HepG2 (cell line): ENCODE data around the gene CLBA1. TPM values are rescaled to one million over a fixed set of nuclear protein-coding genes. Genes with fewer than 3 reads are reported as not detected.

ENCODE experiments used
- ATAC-seq: fragments of 200-7000 bp; cut with Tn5 transposase; 3 replicates; pipeline ENCODE4 v1.9.1; 2020; ENCODE audit warnings: mild to moderate bottlenecking, moderate library complexity
- BruUV-seq: library from RNA; stranded (reverse); fragments of 400-500 nt; replicated peaks from 2 replicates; lab custom pipeline; 2021; lab: Mats Ljungman, UMichigan
- CTCF ChIA-PET: fragments of 300-600 bp; formaldehyde crosslinking; extraction: SDS; loops from one replicate; lab custom pipeline; 2021; ENCODE audit warnings: low total read pairs, inconsistent platforms, low intra/inter-chr PET ratio; lab: Yijun Ruan, JAX
- POLR2A ChIA-PET: fragments of 350-600 bp; sonication (Branson Sonifier 250); formaldehyde crosslinking; loops from one replicate; lab custom pipeline; 2020; ENCODE audit warnings: antibody characterized with exemption, inconsistent platforms; lab: Yijun Ruan, JAX
- DNase-seq: peaks from one replicate; pipeline ENCODE4 v3.0.0-alpha.2; 2015; ENCODE audit warnings: low spot score
- FAIRE-seq: peaks from 3 replicates; lab custom pipeline; 2011; peaks lifted over from hg19 to GRCh38; lab: Jason Lieb, UNC
- H2AFZ ChIP-seq: one replicate; pipeline ENCODE4 v1.6.1; 2011; ENCODE audit warnings: low read length, inconsistent platforms
- H3K27ac ChIP-seq: fragments of 300-600 bp; 3 replicates; pipeline ENCODE4 v1.8.0; 2011; ENCODE audit warnings: mixed run types, mild to moderate bottlenecking, mixed read lengths, low read length, inconsistent platforms; ENCODE audit not compliant: insufficient read depth; ENCODE audit errors: extremely low read length
- H3K27me3 ChIP-seq, 2 experiments: fragments of 200-600 bp in 1 of 2; 2 replicates in 1 of 2; 3 replicates in 1 of 2; pipeline versions ENCODE4 v1.6.0 to v1.8.0; 2011; ENCODE audit warnings: low read length in 2 of 2, mild to moderate bottlenecking in 2 of 2, moderate library complexity in 2 of 2, inconsistent platforms in 1 of 2; ENCODE audit not compliant: insufficient read depth in 2 of 2, control insufficient read depth in 1 of 2
- H3K36me3 ChIP-seq, 2 experiments: fragments of 200-600 bp in 1 of 2; replicated peaks in 1 of 2; 2 replicates in 1 of 2; 3 replicates in 1 of 2; pipeline versions ENCODE4 v1.5.1 to v1.8.0; 2011; ENCODE audit warnings: low read length in 2 of 2, inconsistent platforms in 1 of 2; ENCODE audit not compliant: insufficient read depth in 2 of 2, control insufficient read depth in 1 of 2
- H3K4me1 ChIP-seq: 2 replicates; pipeline ENCODE4 v1.5.1; 2012; ENCODE audit warnings: low read length, inconsistent platforms; ENCODE audit not compliant: insufficient read depth
- H3K4me2 ChIP-seq: 2 replicates; pipeline ENCODE4 v1.6.0; 2011; ENCODE audit warnings: low read depth, low read length, inconsistent platforms
- H3K4me3 ChIP-seq, 3 experiments: fragments of 200-600 bp in 1 of 3; sonication (generic), shearing (Covaris generic) in 1 of 3; replicated peaks in 1 of 3; 2 replicates each; pipeline ENCODE4 v1.5.1; 2011 to 2016; ENCODE audit warnings: low read length in 3 of 3, inconsistent platforms in 2 of 3, low read depth in 2 of 3, mild to moderate bottlenecking in 2 of 3, control low read depth in 1 of 3, mixed read lengths in 1 of 3; ENCODE audit not compliant: insufficient read depth in 1 of 3
- H3K79me2 ChIP-seq: one replicate; pipeline ENCODE4 v1.6.1; 2011; ENCODE audit warnings: low read length, inconsistent platforms; ENCODE audit not compliant: insufficient read depth
- H3K9ac ChIP-seq: 2 replicates; pipeline ENCODE4 v1.6.0; 2011; ENCODE audit warnings: mild to moderate bottlenecking, low read depth, low read length, inconsistent platforms; ENCODE audit not compliant: insufficient read depth
- H3K9me3 ChIP-seq: 2 replicates; pipeline ENCODE4 v1.5.1; 2012; ENCODE audit warnings: mild to moderate bottlenecking, low read length
- H4K20me1 ChIP-seq: 2 replicates; pipeline ENCODE4 v1.6.0; 2011; ENCODE audit warnings: inconsistent platforms, mild to moderate bottlenecking, low read length, moderate library complexity; ENCODE audit not compliant: insufficient read depth
- HNRNPL ChIP-seq: fragments of 200-400 bp; formaldehyde crosslinking; IDR thresholded peaks from 2 replicates; pipeline ENCODE4 v1.6.1; 2017; ENCODE audit warnings: mild to moderate bottlenecking, low read depth, low read length
- ISL2 ChIP-seq: sonication (generic); formaldehyde crosslinking; IDR thresholded peaks from 2 replicates; pipeline ENCODE4 v1.5.0; 2020; ENCODE audit warnings: missing genetic modification reagents
- STAT5B ChIP-seq: sonication (generic); formaldehyde crosslinking; IDR thresholded peaks from 2 replicates; pipeline ENCODE4 v1.4.0; 2020; ENCODE audit warnings: missing genetic modification reagents
- TBX2 ChIP-seq: sonication (generic); formaldehyde crosslinking; IDR thresholded peaks from 2 replicates; pipeline ENCODE4 v1.5.0; 2020; ENCODE audit warnings: missing genetic modification reagents, mild to moderate bottlenecking, borderline replicate concordance
- ZFX ChIP-seq: sonication (generic); formaldehyde crosslinking; IDR thresholded peaks from 2 replicates; pipeline ENCODE4 v1.4.0; 2020; ENCODE audit warnings: mild to moderate bottlenecking, low read depth, missing genetic modification reagents, moderate library complexity
- WGBS: methylation state at CpG from one replicate; pipeline ENCODE4 v1.1.6; 2017; ENCODE audit warnings: low lambda C conversion rate; 5-methylcytosine and 5-hydroxymethylcytosine counted together
- in situ Hi-C: cut with HindIII; loops from 2 replicates; pipeline ENCODE4 v1.10.0; 2017; ENCODE audit warnings: low pct_unique_long_range_greater_than_20kb; ENCODE audit not compliant: extremely low pct_ligation_motif_present
- intact Hi-C: fragments of 100-400 bp; cut with micrococcal nuclease; formaldehyde crosslinking; loops from one replicate; pipeline ENCODE4 v1.10.0; 2022; ENCODE audit not compliant: unreplicated experiment
- polyA plus RNA-seq, 8 experiments: library from polyadenylated mRNA; depleted of rRNA in 3 of 8; stranded (reverse) in 7 of 8; unstranded in 1 of 8; fragments of >200 nt; fragmentation: Illumina TruSeq in 4 of 8; extraction: Trizol in 4 of 8; gene quantifications; 2 replicates each; pipeline versions ENCODE4 v1.2.1 to v1.2.3, GENCODE V29; 2011 to 2016; ENCODE audit warnings: low read depth in 4 of 8, missing spikeins in 1 of 8, mixed read lengths in 1 of 8; ENCODE audit not compliant: insufficient read depth in 1 of 8
- total RNA-seq, 5 experiments: library from RNA; depleted of rRNA; stranded (reverse); fragments of >200 nt; fragmentation: Illumina TruSeq; extraction: Trizol; gene quantifications; 2 replicates each; pipeline ENCODE4 v1.2.3, GENCODE V29; 2016; ENCODE audit warnings: low read depth in 1 of 5
- TF ChIP-seq, protein P1 (sequence below): sonication (generic); formaldehyde crosslinking; IDR thresholded peaks from 2 replicates; pipeline ENCODE4; 2020; ENCODE audit warnings: missing genetic modification reagents, mild to moderate bottlenecking, borderline replicate concordance
- TF ChIP-seq, protein P2 (sequence below): IDR thresholded peaks from 2 replicates; pipeline ENCODE4 v1.6.1; 2012; ENCODE audit warnings: low read depth, low read length, improper control_type of control experiment

The CLBA1 gene
- total and polyA plus RNA-seq, 2 of the 13 experiments (the other 11 are each of a cell fraction or from before 2014, with no cell fraction given): 1.2 to 1.4 TPM

DNA sequence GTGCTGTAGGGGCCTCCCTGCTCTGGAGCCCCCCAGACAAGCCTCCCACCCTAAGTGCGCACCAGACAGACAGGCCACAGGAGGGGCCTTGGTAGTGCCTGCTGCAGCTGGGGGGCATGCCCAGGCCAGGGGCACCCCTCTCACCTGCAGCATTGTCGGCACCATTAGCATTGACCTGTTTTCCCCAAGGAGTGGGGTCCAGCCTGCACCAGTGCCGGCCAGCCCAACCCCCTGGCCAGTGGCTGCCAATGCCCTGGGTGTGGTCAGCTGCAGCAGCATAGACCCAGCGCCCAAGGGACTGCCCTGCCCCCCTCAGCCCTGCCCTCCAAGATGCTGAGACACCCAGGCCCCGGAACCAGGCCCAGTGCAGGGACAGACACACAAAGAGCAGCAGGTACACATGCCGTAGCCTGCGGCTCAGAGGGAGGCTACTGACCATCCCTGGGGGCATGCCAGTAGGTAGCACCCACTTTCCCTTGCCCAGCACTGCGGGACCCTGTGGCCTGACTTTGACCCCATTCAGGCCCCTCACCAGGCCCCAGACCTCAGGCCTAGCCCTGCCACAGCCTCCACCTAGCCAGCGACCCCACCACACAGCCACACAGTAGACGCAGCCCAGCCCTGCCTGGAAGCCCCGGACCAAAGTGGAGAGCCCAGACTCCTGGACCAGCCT, 8.4 kb upstream of the CLBA1 start:
- POLR2A ChIA-PET: no interaction called here
- Histone ChIP-seq H3K27ac (no peak overlapping the region), H4K20me1 (no peaks in the 10 kb centered on the region), H3K9me3 (no peaks in the 10 kb centered on the region)
- ATAC-seq (peak; percentile 4; the same call in 2 of the 3 replicates), FAIRE-seq (no peak)
- intact Hi-C loops: loop anchor here (5.0 kb wide), 1 partner anchor 45 kb away; the partner anchor contains the start of gene CDCA4
- 0 out of 2 replicates have a peak, but pooled peaks have one; percentile 21 for TF ChIP-seq ZFX (CRISPR knock-in tag)
- TF ChIP-seq TBX2 (CRISPR knock-in tag): 0 out of 2 replicates have a peak, but pooled peaks have one; percentile 14
- TF ChIP-seq, protein P1, sequence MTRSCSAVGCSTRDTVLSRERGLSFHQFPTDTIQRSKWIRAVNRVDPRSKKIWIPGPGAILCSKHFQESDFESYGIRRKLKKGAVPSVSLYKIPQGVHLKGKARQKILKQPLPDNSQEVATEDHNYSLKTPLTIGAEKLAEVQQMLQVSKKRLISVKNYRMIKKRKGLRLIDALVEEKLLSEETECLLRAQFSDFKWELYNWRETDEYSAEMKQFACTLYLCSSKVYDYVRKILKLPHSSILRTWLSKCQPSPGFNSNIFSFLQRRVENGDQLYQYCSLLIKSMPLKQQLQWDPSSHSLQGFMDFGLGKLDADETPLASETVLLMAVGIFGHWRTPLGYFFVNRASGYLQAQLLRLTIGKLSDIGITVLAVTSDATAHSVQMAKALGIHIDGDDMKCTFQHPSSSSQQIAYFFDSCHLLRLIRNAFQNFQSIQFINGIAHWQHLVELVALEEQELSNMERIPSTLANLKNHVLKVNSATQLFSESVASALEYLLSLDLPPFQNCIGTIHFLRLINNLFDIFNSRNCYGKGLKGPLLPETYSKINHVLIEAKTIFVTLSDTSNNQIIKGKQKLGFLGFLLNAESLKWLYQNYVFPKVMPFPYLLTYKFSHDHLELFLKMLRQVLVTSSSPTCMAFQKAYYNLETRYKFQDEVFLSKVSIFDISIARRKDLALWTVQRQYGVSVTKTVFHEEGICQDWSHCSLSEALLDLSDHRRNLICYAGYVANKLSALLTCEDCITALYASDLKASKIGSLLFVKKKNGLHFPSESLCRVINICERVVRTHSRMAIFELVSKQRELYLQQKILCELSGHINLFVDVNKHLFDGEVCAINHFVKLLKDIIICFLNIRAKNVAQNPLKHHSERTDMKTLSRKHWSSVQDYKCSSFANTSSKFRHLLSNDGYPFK (CRISPR knock-in tag): 0 out of 2 replicates have a peak, but pooled peaks have one; percentile 30
- TF ChIP-seq STAT5B (CRISPR knock-in tag): no peak
- no peak for TF ChIP-seq ISL2 (CRISPR knock-in tag)
- TF ChIP-seq, protein P2, sequence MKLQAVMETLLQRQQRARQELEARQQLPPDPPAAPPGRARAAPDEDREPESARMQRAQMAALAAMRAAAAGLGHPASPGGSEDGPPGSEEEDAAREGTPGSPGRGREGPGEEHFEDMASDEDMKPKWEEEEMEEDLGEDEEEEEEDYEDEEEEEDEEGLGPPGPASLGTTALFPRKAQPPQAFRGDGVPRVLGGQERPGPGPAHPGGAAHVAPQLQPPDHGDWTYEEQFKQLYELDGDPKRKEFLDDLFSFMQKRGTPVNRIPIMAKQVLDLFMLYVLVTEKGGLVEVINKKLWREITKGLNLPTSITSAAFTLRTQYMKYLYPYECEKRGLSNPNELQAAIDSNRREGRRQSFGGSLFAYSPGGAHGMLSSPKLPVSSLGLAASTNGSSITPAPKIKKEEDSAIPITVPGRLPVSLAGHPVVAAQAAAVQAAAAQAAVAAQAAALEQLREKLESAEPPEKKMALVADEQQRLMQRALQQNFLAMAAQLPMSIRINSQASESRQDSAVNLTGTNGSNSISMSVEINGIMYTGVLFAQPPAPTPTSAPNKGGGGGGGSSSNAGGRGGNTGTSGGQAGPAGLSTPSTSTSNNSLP: no peak
- 0 out of 2 replicates have a peak, but pooled peaks have one; percentile 13 for TF ChIP-seq HNRNPL
- TF ChIP-seq, all 625 proteins: peak for 4
- Histone ChIP-seq H3K4me1 (peaks cover 51% of the 10 kb centered on the region), H3K27me3 (peaks cover 16 to 82% of the 10 kb centered on the region in 2 experiments), H3K4me3 (peak overlapping the region; percentile 56 to 74 (median 60)), H2AFZ (no peak overlapping the region), H3K79me2 (no peaks in the 10 kb centered on the region), H3K9ac (peak overlapping the region; percentile 26; the same call in 1 of the 2 replicates), H3K36me3 (no peaks in the 10 kb centered on the region), H3K4me2 (peak overlapping the region; percentile 94)
- no peak for DNase-seq
- CTCF ChIA-PET: interaction anchor here (1.4 to 6.7 kb wide), 2 partner anchors 68 to 110 kb away, joined by 4 to 146 read pairs; no protein-coding TSS in a partner anchor
- no TSS peak for BruUV-seq
- no CpG with 5 or more reads among the region's 11 CpGs for WGBS
- in situ Hi-C loops: no loop called here
